AG04449 (cell line): ENCODE data around the gene DUSP9.
A peak's percentile ranks its signal among the peaks of the same experiment; 100 is the strongest.

ENCODE experiments used
- CTCF ChIA-PET: fragments of 350-600 bp; formaldehyde crosslinking; extraction: SDS; loops from one replicate; lab custom pipeline; 2021; ENCODE audit warnings: antibody characterized with exemption; lab: Yijun Ruan, JAX
- POLR2A ChIA-PET: fragments of 400-600, 350-600 bp; formaldehyde crosslinking; extraction: SDS; loops from one replicate; lab custom pipeline; 2020; ENCODE audit warnings: antibody characterized with exemption, inconsistent platforms; lab: Yijun Ruan, JAX
- DNase-seq: peaks from one replicate; pipeline ENCODE4 v3.0.0-alpha.2; 2010; ENCODE audit warnings: low read depth, low spot score
- H3K4me3 ChIP-seq: 2 replicates; pipeline ENCODE4 v1.5.1; 2011; ENCODE audit warnings: low read depth, mild to moderate bottlenecking, control low read depth, low read length
- TF ChIP-seq, protein P1 (sequence below): IDR thresholded peaks from one replicate; pipeline ENCODE4 v1.5.1; 2011; ENCODE audit warnings: mild to moderate bottlenecking, moderate library complexity, low read length, control low read depth, inconsistent platforms; ENCODE audit not compliant: insufficient read depth; ENCODE audit errors: missing control alignments

Gene DUSP9

DNA sequence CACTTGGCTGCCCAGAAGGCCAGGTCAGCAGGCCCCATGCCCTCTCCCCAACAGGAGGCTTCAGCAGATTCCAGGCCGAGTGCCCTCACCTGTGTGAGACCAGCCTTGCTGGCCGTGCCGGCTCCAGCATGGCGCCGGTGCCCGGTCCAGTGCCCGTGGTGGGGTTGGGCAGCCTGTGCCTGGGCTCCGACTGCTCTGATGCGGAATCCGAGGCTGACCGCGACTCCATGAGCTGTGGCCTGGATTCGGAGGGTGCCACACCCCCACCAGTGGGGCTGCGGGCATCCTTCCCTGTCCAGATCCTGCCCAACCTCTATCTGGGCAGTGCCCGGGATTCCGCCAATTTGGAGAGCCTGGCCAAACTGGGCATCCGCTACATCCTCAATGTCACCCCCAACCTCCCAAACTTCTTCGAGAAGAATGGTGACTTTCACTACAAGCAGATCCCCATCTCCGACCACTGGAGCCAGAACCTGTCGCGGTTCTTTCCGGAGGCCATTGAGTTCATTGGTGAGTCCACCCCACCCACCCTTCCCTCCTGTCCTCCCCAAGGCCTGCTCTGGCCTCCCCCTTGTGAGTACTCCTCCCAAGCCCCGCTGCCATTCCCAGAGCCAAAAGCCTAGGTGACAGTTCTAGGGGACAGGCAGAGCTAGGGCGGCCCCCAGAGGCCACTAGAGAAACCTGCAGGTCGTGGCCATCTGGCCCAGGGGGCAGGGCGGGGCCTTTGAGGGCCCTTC lies 2.3 kb downstream of the DUSP9 start:
- ChIA-PET POLR2A (no interaction called here), CTCF (interaction anchor here (1.2 to 1.8 kb wide), 4 partner anchors 10 to 96 kb away, joined by 3 to 5 read pairs (median 5); no protein-coding TSS in a partner anchor)
- DNase-seq, result no peak
- TF ChIP-seq, protein P1, sequence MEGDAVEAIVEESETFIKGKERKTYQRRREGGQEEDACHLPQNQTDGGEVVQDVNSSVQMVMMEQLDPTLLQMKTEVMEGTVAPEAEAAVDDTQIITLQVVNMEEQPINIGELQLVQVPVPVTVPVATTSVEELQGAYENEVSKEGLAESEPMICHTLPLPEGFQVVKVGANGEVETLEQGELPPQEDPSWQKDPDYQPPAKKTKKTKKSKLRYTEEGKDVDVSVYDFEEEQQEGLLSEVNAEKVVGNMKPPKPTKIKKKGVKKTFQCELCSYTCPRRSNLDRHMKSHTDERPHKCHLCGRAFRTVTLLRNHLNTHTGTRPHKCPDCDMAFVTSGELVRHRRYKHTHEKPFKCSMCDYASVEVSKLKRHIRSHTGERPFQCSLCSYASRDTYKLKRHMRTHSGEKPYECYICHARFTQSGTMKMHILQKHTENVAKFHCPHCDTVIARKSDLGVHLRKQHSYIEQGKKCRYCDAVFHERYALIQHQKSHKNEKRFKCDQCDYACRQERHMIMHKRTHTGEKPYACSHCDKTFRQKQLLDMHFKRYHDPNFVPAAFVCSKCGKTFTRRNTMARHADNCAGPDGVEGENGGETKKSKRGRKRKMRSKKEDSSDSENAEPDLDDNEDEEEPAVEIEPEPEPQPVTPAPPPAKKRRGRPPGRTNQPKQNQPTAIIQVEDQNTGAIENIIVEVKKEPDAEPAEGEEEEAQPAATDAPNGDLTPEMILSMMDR, result peak; percentile 20
- H3K4me3 ChIP-seq, result no peak overlapping the region

DNA sequence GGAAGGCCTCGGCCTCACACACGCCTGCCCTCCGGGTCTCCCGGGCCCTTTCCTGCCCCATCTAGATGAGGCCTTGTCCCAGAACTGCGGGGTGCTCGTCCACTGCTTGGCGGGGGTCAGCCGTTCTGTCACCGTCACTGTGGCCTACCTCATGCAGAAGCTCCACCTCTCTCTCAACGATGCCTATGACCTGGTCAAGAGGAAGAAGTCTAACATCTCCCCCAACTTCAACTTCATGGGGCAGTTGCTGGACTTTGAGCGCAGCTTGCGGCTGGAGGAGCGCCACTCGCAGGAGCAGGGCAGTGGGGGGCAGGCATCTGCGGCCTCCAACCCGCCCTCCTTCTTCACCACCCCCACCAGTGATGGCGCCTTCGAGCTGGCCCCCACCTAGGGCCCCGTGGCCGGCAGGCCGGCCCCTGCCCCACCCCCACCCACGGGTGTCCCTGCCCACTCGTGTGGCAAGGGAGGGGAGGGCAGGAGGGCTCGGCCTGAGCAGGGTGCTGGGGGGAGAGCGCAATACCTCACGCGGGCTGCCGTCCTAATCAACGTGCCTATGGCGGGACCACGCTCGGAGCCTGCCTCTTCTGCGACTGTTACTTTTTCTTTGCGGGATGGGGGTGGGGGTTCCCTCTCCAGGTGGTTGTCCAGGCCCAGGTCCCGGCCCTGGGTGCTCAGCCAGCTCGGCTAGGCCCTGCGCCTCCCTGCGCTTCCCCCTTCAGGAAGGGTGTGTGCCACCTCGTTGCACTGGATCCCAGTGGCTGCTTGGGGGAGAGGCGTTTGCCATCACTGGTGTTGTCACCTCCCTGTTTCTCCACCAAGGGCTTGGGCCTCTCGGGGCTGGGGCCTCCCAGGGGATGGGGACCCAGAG lies 3.1 kb downstream of the DUSP9 start:
- TF ChIP-seq, protein P1, result no peak
- POLR2A ChIA-PET, result no interaction called here
- H3K4me3 ChIP-seq, result no peak overlapping the region
- CTCF ChIA-PET, result interaction anchor here (1.2 to 1.8 kb wide), 3 partner anchors 9 to 97 kb away, joined by 3 to 5 read pairs (median 5); no protein-coding TSS in a partner anchor
- DNase-seq, result no peak

DNA sequence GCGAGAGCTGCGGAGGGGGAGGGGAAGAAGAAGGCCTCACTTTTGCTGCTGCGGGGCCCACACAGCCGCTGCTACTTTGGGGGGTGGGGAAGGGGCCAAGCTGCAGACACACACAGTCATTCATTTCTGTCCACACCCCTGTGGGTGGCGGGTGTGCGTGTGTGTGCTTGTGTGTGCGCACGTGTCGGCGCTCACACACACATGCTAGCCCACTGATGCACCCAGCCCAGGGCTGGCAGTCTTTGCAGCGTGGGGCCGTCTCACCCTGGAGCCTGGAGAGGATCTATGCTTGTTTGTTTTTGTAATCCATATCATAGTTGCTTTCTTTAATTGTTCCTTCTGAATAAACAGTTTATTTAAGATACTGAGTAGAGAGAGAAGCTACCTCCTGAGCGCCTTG lies 4.0 kb downstream of the DUSP9 start:
- H3K4me3 ChIP-seq, result no peak overlapping the region
- TF ChIP-seq, protein P1, result no peak
- POLR2A ChIA-PET, result no interaction called here
- CTCF ChIA-PET, result interaction anchor here (1.3 to 1.4 kb wide), 2 partner anchors 11 to 17 kb away, joined by 4 to 6 read pairs; no protein-coding TSS in a partner anchor
- no peak for DNase-seq

DNA sequence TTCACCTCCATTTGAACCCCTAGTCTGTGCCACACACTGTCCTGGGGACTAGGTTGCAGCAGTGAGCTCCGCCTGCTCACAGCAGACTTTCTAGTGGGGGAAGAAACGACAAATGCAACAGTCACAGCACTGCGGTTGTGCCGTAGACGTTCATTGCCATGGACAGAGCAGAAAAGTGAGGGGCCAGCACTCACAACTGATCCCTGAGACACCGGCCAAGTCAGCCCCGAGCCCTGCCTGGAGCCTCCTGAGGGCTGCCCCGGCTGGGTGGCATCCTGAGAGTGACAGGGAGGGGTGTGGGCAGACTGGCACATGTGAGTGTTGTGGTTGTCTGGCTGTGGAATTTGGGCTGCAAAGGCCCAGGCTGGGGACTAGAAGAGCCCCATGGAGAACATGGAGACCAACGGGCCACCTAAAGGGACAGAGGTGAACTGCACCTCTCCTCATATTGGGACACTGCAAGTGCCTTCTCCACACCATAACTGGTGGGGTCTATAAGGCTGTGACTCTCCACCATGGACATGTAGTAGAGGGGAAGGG lies 4.6 kb downstream of the DUSP9 start:
- TF ChIP-seq, protein P1, result peak; percentile 27
- POLR2A ChIA-PET, result no interaction called here
- no peak for DNase-seq
- CTCF ChIA-PET, result interaction anchor here (0.8 to 1.4 kb wide), 3 partner anchors 10 to 17 kb away, joined by 3 to 6 read pairs (median 4); no protein-coding TSS in a partner anchor
- H3K4me3 ChIP-seq, result no peak overlapping the region

DNA sequence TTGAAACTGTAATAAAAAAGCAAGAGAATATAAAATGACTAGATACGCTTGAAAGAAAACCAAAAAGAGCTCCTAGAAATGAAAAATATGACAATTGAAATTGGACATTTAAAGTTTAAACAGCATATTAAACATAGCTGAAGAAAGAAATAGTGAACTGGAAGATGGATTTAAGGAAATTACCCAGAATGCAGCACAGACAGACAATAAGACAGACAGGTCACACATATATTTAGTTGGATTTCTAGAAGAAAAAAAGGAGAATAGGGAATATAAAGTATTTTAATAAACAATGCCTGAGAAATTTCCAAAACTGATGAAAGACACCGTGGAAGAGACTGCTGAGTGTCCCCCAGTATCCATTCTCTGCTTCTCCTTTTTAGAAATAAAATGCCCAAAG lies 6.6 kb downstream of the DUSP9 start:
- ChIA-PET CTCF (interaction anchor here (0.7 to 2.3 kb wide), 4 partner anchors 10 to 114 kb away, joined by 4 to 14 read pairs (median 5); no protein-coding TSS in a partner anchor), POLR2A (no interaction called here)
- no peak for DNase-seq
- H3K4me3 ChIP-seq, result no peak overlapping the region
- TF ChIP-seq, protein P1, result no peak
